Measurements from ENCODE around the gene MYCL.
A peak's percentile ranks its signal among the peaks of the same experiment; 100 is the strongest.
"Not testable (repeated sequence)": the region's sequence is repeated elsewhere in the genome, so short reads cannot be mapped to it uniquely, and the experiment has no call there.

Gene MYCL

DNA sequence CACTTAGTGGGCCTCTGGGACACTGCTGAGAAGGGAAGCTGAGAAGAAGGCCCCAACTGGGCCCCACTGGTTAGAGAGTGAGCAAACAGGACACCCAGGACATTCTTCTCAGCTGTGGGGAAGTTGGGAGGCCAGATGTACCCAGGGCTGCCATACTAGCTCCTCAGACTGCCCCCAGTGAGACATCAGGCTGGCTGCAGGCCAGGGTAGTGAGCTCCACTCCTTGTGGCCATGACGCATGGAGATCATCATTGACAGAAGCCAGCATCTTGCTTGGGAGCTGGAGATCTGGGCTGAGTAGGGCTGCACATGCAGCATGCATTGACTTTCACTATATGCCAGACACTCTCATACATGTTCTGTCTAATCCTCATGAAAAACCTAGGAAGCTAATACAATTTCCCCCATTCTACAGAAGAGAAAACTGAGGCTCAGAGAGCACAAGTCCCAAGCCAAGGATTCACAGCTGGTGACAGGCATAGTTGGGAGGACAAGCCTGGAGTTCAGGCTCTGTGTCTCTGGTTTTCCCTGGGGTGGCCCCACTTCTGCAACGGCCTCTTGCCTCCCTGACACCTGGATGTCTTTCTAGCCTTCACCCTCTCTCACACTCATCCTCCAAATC lies 24.1 kb upstream of the MYCL start:
- in situ Hi-C loops (cut with HindIII; ENCODE audit: low pct_ligation_motif_present, low sequenced_read_pairs) = no loop called here
- no peak overlapping the region for H3K27ac ChIP-seq
- no peaks in the 10 kb centered on the region for H3K36me3 ChIP-seq (replicated peaks)
- DNase-seq = no peak
- H3K27me3 ChIP-seq (replicated peaks) = peaks cover 2% of the 10 kb centered on the region
- no peak overlapping the region for H3K4me3 ChIP-seq (ENCODE audit: low read depth, low read length)
- TF ChIP-seq, protein P1, sequence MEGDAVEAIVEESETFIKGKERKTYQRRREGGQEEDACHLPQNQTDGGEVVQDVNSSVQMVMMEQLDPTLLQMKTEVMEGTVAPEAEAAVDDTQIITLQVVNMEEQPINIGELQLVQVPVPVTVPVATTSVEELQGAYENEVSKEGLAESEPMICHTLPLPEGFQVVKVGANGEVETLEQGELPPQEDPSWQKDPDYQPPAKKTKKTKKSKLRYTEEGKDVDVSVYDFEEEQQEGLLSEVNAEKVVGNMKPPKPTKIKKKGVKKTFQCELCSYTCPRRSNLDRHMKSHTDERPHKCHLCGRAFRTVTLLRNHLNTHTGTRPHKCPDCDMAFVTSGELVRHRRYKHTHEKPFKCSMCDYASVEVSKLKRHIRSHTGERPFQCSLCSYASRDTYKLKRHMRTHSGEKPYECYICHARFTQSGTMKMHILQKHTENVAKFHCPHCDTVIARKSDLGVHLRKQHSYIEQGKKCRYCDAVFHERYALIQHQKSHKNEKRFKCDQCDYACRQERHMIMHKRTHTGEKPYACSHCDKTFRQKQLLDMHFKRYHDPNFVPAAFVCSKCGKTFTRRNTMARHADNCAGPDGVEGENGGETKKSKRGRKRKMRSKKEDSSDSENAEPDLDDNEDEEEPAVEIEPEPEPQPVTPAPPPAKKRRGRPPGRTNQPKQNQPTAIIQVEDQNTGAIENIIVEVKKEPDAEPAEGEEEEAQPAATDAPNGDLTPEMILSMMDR (IDR thresholded peaks at IDR 0.05; ENCODE audit: low read depth, low read length, missing control alignments) = no peak

DNA sequence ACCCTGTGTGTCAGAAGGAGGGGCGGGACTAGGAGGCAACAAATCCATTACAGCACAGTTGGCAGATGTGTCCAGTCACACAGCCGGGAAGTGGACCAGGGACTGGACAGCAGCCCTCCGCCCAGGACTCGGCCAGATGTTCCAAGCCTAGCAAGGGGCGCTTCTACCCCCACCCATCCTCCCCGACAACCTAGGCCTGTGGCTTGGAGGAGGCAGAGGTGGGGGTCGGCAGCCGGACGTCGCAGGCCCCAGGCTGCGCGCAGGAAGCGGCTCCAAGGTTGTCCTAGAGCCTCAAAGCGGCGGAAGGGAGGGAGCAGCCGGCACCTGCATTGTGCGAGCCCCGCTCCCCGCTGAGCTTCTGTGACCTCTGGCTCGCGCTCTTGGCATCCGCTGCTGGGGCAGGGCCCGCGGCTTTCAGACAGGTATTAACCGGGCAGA lies 20.6 kb upstream of the MYCL start:
- Histone ChIP-seq H3K4me3 (ENCODE audit: low read depth, low read length) (no peak overlapping the region), H3K27me3 (replicated peaks) (peaks cover 2% of the 10 kb centered on the region), H3K36me3 (replicated peaks) (no peaks in the 10 kb centered on the region), H3K27ac (no peak overlapping the region)
- TF ChIP-seq, protein P1 (IDR thresholded peaks at IDR 0.05; ENCODE audit: low read depth, low read length, missing control alignments) = no peak
- no peak for DNase-seq
- in situ Hi-C loops (cut with HindIII; ENCODE audit: low pct_ligation_motif_present, low sequenced_read_pairs) = no loop called here

DNA sequence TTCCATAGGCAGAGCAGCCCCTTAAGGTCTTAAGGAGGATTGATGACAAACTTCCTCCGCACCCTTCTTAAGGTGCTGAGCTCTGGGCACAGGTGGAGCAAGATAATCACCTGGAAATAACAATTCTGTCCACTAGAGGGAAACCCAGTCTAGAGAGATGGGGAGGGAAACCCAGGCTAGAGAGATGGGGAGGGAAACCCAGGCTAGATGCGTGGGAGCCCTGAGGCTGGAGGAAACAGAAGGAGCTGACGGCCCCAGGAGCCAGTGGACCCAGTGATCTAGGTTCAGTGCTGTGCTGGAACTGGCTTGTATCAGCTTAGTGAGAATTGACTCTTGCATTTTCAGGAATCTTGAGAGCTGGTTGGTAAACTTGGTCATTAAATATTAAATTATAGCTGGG lies 17.8 kb upstream of the MYCL start:
- in situ Hi-C loops (cut with HindIII; ENCODE audit: low pct_ligation_motif_present, low sequenced_read_pairs) = no loop called here
- peak; percentile 42 for DNase-seq
- H3K36me3 ChIP-seq (replicated peaks) = no peaks in the 10 kb centered on the region
- TF ChIP-seq, protein P1 (IDR thresholded peaks at IDR 0.05; ENCODE audit: low read depth, low read length, missing control alignments) = peak; percentile 74
- H3K27me3 ChIP-seq (replicated peaks) = peaks cover 2% of the 10 kb centered on the region
- H3K27ac ChIP-seq = no peak overlapping the region
- H3K4me3 ChIP-seq (ENCODE audit: low read depth, low read length) = no peak overlapping the region

DNA sequence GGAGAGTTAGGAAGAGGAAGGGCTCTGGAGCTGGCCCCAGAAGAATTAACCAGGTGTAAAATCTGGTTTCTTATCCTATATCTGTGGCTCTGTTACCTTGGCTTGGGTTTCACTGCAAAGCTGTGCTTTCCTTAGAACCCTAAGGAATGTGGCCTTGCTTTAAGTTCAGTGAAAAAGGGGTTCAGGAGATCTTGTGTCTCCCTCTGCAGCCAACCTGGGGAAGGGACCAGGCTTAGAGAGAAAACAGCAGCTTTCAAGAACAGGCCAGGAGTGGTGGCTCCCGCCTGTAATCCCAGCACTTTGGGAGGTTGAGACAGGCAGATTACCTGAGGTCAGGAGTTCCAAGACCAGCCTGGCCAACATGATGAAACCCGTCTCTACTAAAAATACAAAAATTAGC lies 16.1 kb upstream of the MYCL start:
- TF ChIP-seq, protein P1 (IDR thresholded peaks at IDR 0.05; ENCODE audit: low read depth, low read length, missing control alignments) = peak; percentile 35
- in situ Hi-C loops (cut with HindIII; ENCODE audit: low pct_ligation_motif_present, low sequenced_read_pairs) = no loop called here
- H3K27ac ChIP-seq = no peak overlapping the region

DNA sequence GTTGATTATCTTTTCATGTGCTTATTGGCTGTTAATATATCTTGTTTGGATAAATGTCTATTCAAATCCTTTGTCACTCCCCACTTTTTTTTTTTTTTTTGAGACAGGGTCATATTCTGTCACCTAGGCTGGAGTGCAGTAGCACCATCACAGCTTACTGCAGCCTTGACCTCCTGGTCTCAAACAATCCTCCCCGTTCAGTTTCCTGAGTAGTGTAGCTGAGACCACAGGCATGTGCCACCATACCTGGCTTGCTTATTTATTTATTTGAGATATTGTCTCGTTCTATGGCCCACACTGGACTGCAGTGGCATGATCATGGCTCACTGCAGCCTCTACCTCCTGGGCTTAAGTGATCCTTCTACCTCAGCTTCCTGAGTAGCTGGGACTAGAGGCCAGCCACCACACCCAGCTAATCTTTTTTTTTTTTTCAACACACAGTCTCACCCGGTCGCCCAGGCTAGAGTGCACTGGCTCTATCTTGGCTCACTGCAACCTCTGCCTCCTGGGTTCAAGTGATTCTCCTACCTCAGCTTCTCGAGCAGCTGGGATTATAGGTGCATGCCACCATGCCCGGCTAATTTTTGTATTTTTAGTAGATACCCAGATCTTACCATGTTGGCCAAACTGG lies 13.9 kb upstream of the MYCL start:
- no peak for DNase-seq
- no peak overlapping the region for H3K4me3 ChIP-seq (ENCODE audit: low read depth, low read length)
- in situ Hi-C loops (cut with HindIII; ENCODE audit: low pct_ligation_motif_present, low sequenced_read_pairs) = no loop called here
- H3K36me3 ChIP-seq (replicated peaks) = no peaks in the 10 kb centered on the region
- H3K27ac ChIP-seq = no peak overlapping the region
- TF ChIP-seq, protein P1 (IDR thresholded peaks at IDR 0.05; ENCODE audit: low read depth, low read length, missing control alignments) = no peak
- no peaks in the 10 kb centered on the region for H3K27me3 ChIP-seq (replicated peaks)

More for the DNA sequence above, 16.1 kb upstream of the MYCL start:
- Histone ChIP-seq H3K27me3 (replicated peaks) (peaks cover 2% of the 10 kb centered on the region), H3K4me3 (ENCODE audit: low read depth, low read length) (no peak overlapping the region), H3K36me3 (replicated peaks) (no peaks in the 10 kb centered on the region)
- no peak for DNase-seq

DNA sequence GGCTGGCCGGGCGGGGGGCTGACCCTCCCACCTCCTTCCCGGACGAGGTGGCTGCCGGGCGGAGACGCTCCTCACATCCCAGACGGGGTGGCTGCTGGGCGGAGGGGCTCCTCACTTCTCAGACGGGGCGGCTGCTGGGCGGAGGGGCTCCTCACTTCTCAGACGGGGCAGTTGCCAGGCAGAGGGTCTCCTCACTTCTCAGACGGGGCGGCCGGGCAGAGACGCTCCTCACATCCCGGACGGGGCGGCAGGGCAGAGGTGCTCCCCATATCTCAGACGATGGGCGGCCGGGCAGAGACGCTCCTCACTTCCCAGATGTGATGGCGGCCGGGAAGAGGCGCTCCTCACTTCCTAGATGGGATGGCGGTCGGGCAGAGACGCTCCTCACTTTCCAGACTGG lies 11.4 kb upstream of the MYCL start:
- H3K27me3 ChIP-seq (replicated peaks); H3K27ac ChIP-seq; in situ Hi-C loops (cut with HindIII; ENCODE audit: low pct_ligation_motif_present, low sequenced_read_pairs): not testable (repeated sequence)

More for the DNA sequence above, 11.4 kb upstream of the MYCL start:
- not testable (repeated sequence) for H3K36me3 ChIP-seq (replicated peaks); H3K4me3 ChIP-seq (ENCODE audit: low read depth, low read length); DNase-seq
